A549 (cell line): Measurements from ENCODE around the gene CDC45. TPM values are rescaled to one million over a fixed set of nuclear protein-coding genes. Genes with fewer than 3 reads are reported as not detected.

Source experiments
- ATAC-seq, 2 experiments: fragments of 200-7000 bp in 1 of 2; fragments of >200 bp in 1 of 2; cut with Nextera tagmentation in 1 of 2; cut with Tn5 transposase in 1 of 2; 3 replicates each; pipeline versions ENCODE4 v1.8.0 to v1.9.1; 2018 to 2020; ENCODE audit warnings: mild to moderate bottlenecking in 1 of 2, moderate library complexity in 1 of 2
- CTCF ChIA-PET: fragments of 300-600 bp; sonication (Branson Sonifier 250); formaldehyde crosslinking; extraction: SDS; loops from one replicate; lab custom pipeline; 2021; ENCODE audit warnings: antibody characterized with exemption, inconsistent platforms; lab: Yijun Ruan, JAX
- POLR2A ChIA-PET: fragments of 350-600 bp; formaldehyde crosslinking; extraction: SDS; loops from one replicate; lab custom pipeline; 2021; ENCODE audit warnings: antibody characterized with exemption, inconsistent platforms; lab: Yijun Ruan, JAX
- DNase-seq, 2 experiments: peaks; one replicate each; pipeline versions ENCODE4 v3.0.0 to v3.0.0-alpha.2; 2011 to 2016; ENCODE audit warnings: low read depth in 1 of 2, low spot score in 1 of 2
- FAIRE-seq: peaks from 2 replicates; lab custom pipeline; 2011; peaks lifted over from hg19 to GRCh38; lab: Jason Lieb, UNC
- H3K27ac ChIP-seq, 2 experiments: fragments of >200 bp; sonication (Bioruptor Twin); formaldehyde crosslinking; 3 replicates each; pipeline ENCODE4 v1.5.1; 2016 to 2017
- H3K4me1 ChIP-seq: fragments of >200 bp; sonication (Bioruptor Twin); formaldehyde crosslinking; 3 replicates; pipeline ENCODE4 v1.6.1; 2016
- H3K4me2 ChIP-seq: fragments of >200 bp; sonication (Bioruptor Twin); formaldehyde crosslinking; 3 replicates; pipeline ENCODE4 v1.6.1; 2016
- H3K4me3 ChIP-seq: fragments of >200 bp; sonication (Bioruptor Twin); formaldehyde crosslinking; 3 replicates; pipeline ENCODE4 v1.5.1; 2016
- H3K9me3 ChIP-seq: fragments of >200 bp; sonication (Bioruptor Twin); formaldehyde crosslinking; 3 replicates; pipeline ENCODE4 v1.6.1; 2016
- ATOH8 ChIP-seq: fragments of 250-450 bp; sonication (Bioruptor Pico); IDR thresholded peaks from 2 replicates; pipeline ENCODE4 v1.5.0; 2020; ENCODE audit warnings: low read depth, mild to moderate bottlenecking, moderate library complexity
- EP300 ChIP-seq, 2 experiments: fragments of >200 bp; sonication (Bioruptor Twin); formaldehyde crosslinking; IDR thresholded peaks; 2 replicates in 1 of 2; 3 replicates in 1 of 2; pipeline ENCODE4 v1.6.1; 2016 to 2017
- ESRRA ChIP-seq: fragments of 150-350 bp; IDR thresholded peaks from 2 replicates; pipeline ENCODE4 v1.6.1; 2014; ENCODE audit warnings: mild to moderate bottlenecking, low read length, borderline replicate concordance
- FOSL2 ChIP-seq, 2 experiments: fragments of 450-650 bp in 1 of 2; fragments of >200 bp in 1 of 2; sonication (Bioruptor Twin) in 1 of 2; formaldehyde crosslinking; IDR thresholded peaks; 2 replicates each; pipeline versions ENCODE4 v1.5.0 to v1.6.1; 2016 to 2020; ENCODE audit warnings: mild to moderate bottlenecking in 1 of 2, moderate library complexity in 1 of 2
- FOXS1 ChIP-seq: fragments of 250-450 bp; sonication (Bioruptor Pico); IDR thresholded peaks from 2 replicates; pipeline ENCODE4 v1.5.0; 2020; ENCODE audit warnings: mild to moderate bottlenecking, moderate library complexity
- HEYL ChIP-seq: fragments of 250-450 bp; sonication (Bioruptor Pico); IDR thresholded peaks from 2 replicates; pipeline ENCODE4 v1.8.0; 2021; ENCODE audit warnings: mild to moderate bottlenecking, moderate library complexity
- HMGXB4 ChIP-seq: fragments of 250-450 bp; sonication (Bioruptor Pico); IDR thresholded peaks from 2 replicates; pipeline ENCODE4 v1.5.0; 2021; ENCODE audit warnings: mild to moderate bottlenecking, moderate library complexity, borderline replicate concordance
- KDM1A ChIP-seq: fragments of 200-600 bp; sonication (generic); IDR thresholded peaks from 2 replicates; pipeline ENCODE4 v1.6.1; 2016; ENCODE audit warnings: low read depth, mild to moderate bottlenecking
- MAX ChIP-seq: IDR thresholded peaks from 2 replicates; pipeline ENCODE4 v1.6.1; 2012
- MAZ ChIP-seq: fragments of 150-350 bp; IDR thresholded peaks from 2 replicates; pipeline ENCODE4 v1.6.1; 2014; ENCODE audit warnings: antibody characterized with exemption, low read depth, low read length, borderline replicate concordance
- NFE2L2 ChIP-seq: fragments of 150-350 bp; conservative IDR thresholded peaks from 2 replicates; pipeline ENCODE4 v1.6.1; 2014; ENCODE audit warnings: low read length
- PHF8 ChIP-seq: fragments of 200-600 bp; sonication (generic); IDR thresholded peaks from 2 replicates; pipeline ENCODE4 v1.6.1; 2016; ENCODE audit warnings: low read depth, mild to moderate bottlenecking, antibody characterized with exemption, moderate library complexity, borderline replicate concordance
- POLR2A ChIP-seq: IDR thresholded peaks from 2 replicates; pipeline ENCODE4 v1.6.1; 2012; ENCODE audit warnings: mild to moderate bottlenecking, low read length
- RAD21 ChIP-seq, 2 experiments: fragments of >200 bp in 1 of 2; sonication (Bioruptor Twin) in 1 of 2; formaldehyde crosslinking in 1 of 2; IDR thresholded peaks in 1 of 2; conservative IDR thresholded peaks in 1 of 2; 2 replicates in 1 of 2; 3 replicates in 1 of 2; pipeline ENCODE4 v1.6.1; 2012 to 2018; ENCODE audit warnings: inconsistent platforms in 1 of 2
- RFX5 ChIP-seq: fragments of 450-650 bp; IDR thresholded peaks from 2 replicates; pipeline ENCODE4 v1.7.1; 2014; ENCODE audit warnings: antibody characterized with exemption, mild to moderate bottlenecking, moderate library complexity
- SMC3 ChIP-seq: fragments of >200 bp; sonication (Bioruptor Twin); formaldehyde crosslinking; IDR thresholded peaks from 3 replicates; pipeline ENCODE4 v1.6.1; 2018; ENCODE audit warnings: inconsistent platforms
- SREBF2 ChIP-seq: fragments of 450-650 bp; IDR thresholded peaks from 2 replicates; pipeline ENCODE4 v1.6.1; 2014; ENCODE audit warnings: mild to moderate bottlenecking, moderate library complexity
- TFCP2L1 ChIP-seq: fragments of 250-450 bp; sonication (Bioruptor Pico); IDR thresholded peaks from 2 replicates; pipeline ENCODE4 v1.5.0; 2021; ENCODE audit warnings: mild to moderate bottlenecking
- ZC3H11A ChIP-seq: fragments of 450-650 bp; IDR thresholded peaks from 2 replicates; pipeline ENCODE4 v1.6.1; 2014; ENCODE audit warnings: antibody characterized with exemption, mild to moderate bottlenecking
- ZFP36 ChIP-seq: fragments of 450-650 bp; IDR thresholded peaks from 2 replicates; pipeline ENCODE4 v1.6.1; 2014; ENCODE audit warnings: borderline replicate concordance; ENCODE audit not compliant: partially characterized antibody
- ZNF302 ChIP-seq: fragments of 250-450 bp; sonication (Bioruptor Pico); IDR thresholded peaks from 2 replicates; pipeline ENCODE4 v1.9.0; 2021; ENCODE audit warnings: inconsistent platforms, mild to moderate bottlenecking, moderate library complexity
- ZSCAN20 ChIP-seq: fragments of 250-450 bp; sonication (Bioruptor Pico); IDR thresholded peaks from 2 replicates; pipeline ENCODE4 v1.8.0; 2022; ENCODE audit warnings: mild to moderate bottlenecking, moderate library complexity
- WGBS: methylation state at CpG from one replicate; pipeline ENCODE4 v1.1.6; 2017; ENCODE audit errors: missing lambda C conversion rate; 5-methylcytosine and 5-hydroxymethylcytosine counted together
- polyA plus RNA-seq, 4 experiments: library from polyadenylated mRNA; depleted of rRNA in 3 of 4; stranded (reverse); fragments of >200 nt; fragmentation: RNase III in 1 of 4; extraction: RNeasy Plus Mini Kit Qiagen cat#74134 plus additional on column Dnase treatment in 1 of 4; gene quantifications; 2 replicates in 3 of 4; 3 replicates in 1 of 4; pipeline ENCODE4 v1.2.3, GENCODE V29; 2011 to 2017

Gene CDC45
- polyA plus RNA-seq, 2 of the 4 experiments (the other 2 are of a cell fraction): 47.2 to 51.6 TPM

- H3K9me3 ChIP-seq: no peaks in the 10 kb centered on the region
- H3K27ac ChIP-seq: no peak overlapping the region
- CTCF ChIA-PET: no interaction called here
- FAIRE-seq: no peak
- no peak for ATAC-seq
- DNase-seq: no peak
- H3K4me3 ChIP-seq: no peak overlapping the region
- POLR2A ChIA-PET: no interaction called here
- H3K4me1 ChIP-seq: no peaks in the 10 kb centered on the region
- TF ChIP-seq NFE2L2: no peak
- TF ChIP-seq SREBF2: no peak
- TF ChIP-seq HMGXB4 (CRISPR knock-in tag): no peak
- no peak for TF ChIP-seq ZNF302 (CRISPR knock-in tag)
- no peak for TF ChIP-seq TFCP2L1 (CRISPR knock-in tag)
- TF ChIP-seq FOXS1 (CRISPR knock-in tag): no peak
- no peak for TF ChIP-seq FOSL2 (IDR thresholded peaks at IDR 0.05)
- TF ChIP-seq FOSL2 (CRISPR knock-in tag; IDR thresholded peaks at IDR 0.05): no peak
- no peak for TF ChIP-seq RAD21 (conservative IDR thresholded peaks at IDR 0.05 in 1 of 2, IDR thresholded peaks at IDR 0.05 in 1 of 2)
- no peak for TF ChIP-seq RFX5
- TF ChIP-seq POLR2A: no peak
- 72% methylated on average over 8 of the region's 8 CpGs for WGBS
- no peak overlapping the region for H3K4me2 ChIP-seq
Measured at GRCh38 chr22:19533049-19533626, 53.4 kb downstream of the CDC45 start.

GRCh38 chr22:19533857-19534256, 54.1 kb downstream of the CDC45 start:
- Histone ChIP-seq H3K27ac (no peak overlapping the region), H3K9me3 (no peaks in the 10 kb centered on the region), H3K4me1 (no peaks in the 10 kb centered on the region), H3K4me2 (no peak overlapping the region), H3K4me3 (no peak overlapping the region)
- CTCF ChIA-PET: no interaction called here
- FAIRE-seq (no peak), ATAC-seq (no peak), DNase-seq (no peak)
- TF ChIP-seq ZFP36: no peak
- TF ChIP-seq MAZ: no peak
- no peak for TF ChIP-seq KDM1A
- no peak for TF ChIP-seq MAX
- TF ChIP-seq TFCP2L1 (CRISPR knock-in tag): no peak
- TF ChIP-seq ZSCAN20 (CRISPR knock-in tag): no peak
- POLR2A ChIA-PET: no interaction called here

GRCh38 chr22:19535001-19535400, 55.3 kb downstream of the CDC45 start:
- H3K27ac ChIP-seq: no peak overlapping the region
- 40% methylated on average over 3 of the region's 3 CpGs for WGBS
- no peak for DNase-seq
- CTCF ChIA-PET: interaction anchor here (0.6 kb wide), 1 partner anchor 560 kb away, joined by 4 read pairs; no protein-coding TSS in a partner anchor
- POLR2A ChIA-PET: no interaction called here
- H3K4me3 ChIP-seq: no peak overlapping the region
- no peak for TF ChIP-seq ATOH8
- no peak for TF ChIP-seq RFX5
- TF ChIP-seq SMC3: no peak
- no peak for TF ChIP-seq ZC3H11A
- no peak for TF ChIP-seq ESRRA
- TF ChIP-seq MAX: no peak
- no peak for TF ChIP-seq PHF8
- no peak for TF ChIP-seq HEYL (CRISPR knock-in tag)
- no peak for TF ChIP-seq EP300 (IDR thresholded peaks at IDR 0.05)
- H3K9me3 ChIP-seq: no peaks in the 10 kb centered on the region
- no peaks in the 10 kb centered on the region for H3K4me1 ChIP-seq
- H3K4me2 ChIP-seq: no peak overlapping the region
- no peak for ATAC-seq
- no peak for FAIRE-seq
